ENCODE data around the gene PLCB4. TPM values are rescaled to one million over a fixed set of nuclear protein-coding genes. Genes with fewer than 3 reads are reported as not detected.

Gene PLCB4
- total and polyA plus RNA-seq, 2 experiments from 2014 or later: 6.5 to 16.1 TPM

DNA sequence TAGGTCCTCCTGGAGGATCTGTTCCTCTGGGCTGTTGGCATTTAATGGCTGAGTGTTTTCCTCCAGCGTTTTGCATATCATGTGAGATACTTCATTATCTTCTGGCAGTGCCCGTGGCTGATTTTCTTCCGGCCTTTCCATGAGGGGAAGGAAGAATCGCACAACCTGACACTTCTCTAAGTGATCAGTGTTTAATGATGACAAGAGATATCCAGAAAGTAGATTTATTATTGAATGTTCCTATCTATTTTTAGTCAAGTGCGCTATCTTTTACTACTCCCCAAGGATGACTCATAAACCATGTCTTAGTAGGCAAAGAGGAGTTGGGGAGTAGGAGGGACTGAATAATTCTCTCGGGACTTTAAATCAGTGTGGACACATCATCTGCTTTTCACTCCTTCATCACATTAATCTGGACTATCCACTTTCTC lies 149.7 kb downstream of the PLCB4 start (continued):
- TF ChIP-seq, protein P1, sequence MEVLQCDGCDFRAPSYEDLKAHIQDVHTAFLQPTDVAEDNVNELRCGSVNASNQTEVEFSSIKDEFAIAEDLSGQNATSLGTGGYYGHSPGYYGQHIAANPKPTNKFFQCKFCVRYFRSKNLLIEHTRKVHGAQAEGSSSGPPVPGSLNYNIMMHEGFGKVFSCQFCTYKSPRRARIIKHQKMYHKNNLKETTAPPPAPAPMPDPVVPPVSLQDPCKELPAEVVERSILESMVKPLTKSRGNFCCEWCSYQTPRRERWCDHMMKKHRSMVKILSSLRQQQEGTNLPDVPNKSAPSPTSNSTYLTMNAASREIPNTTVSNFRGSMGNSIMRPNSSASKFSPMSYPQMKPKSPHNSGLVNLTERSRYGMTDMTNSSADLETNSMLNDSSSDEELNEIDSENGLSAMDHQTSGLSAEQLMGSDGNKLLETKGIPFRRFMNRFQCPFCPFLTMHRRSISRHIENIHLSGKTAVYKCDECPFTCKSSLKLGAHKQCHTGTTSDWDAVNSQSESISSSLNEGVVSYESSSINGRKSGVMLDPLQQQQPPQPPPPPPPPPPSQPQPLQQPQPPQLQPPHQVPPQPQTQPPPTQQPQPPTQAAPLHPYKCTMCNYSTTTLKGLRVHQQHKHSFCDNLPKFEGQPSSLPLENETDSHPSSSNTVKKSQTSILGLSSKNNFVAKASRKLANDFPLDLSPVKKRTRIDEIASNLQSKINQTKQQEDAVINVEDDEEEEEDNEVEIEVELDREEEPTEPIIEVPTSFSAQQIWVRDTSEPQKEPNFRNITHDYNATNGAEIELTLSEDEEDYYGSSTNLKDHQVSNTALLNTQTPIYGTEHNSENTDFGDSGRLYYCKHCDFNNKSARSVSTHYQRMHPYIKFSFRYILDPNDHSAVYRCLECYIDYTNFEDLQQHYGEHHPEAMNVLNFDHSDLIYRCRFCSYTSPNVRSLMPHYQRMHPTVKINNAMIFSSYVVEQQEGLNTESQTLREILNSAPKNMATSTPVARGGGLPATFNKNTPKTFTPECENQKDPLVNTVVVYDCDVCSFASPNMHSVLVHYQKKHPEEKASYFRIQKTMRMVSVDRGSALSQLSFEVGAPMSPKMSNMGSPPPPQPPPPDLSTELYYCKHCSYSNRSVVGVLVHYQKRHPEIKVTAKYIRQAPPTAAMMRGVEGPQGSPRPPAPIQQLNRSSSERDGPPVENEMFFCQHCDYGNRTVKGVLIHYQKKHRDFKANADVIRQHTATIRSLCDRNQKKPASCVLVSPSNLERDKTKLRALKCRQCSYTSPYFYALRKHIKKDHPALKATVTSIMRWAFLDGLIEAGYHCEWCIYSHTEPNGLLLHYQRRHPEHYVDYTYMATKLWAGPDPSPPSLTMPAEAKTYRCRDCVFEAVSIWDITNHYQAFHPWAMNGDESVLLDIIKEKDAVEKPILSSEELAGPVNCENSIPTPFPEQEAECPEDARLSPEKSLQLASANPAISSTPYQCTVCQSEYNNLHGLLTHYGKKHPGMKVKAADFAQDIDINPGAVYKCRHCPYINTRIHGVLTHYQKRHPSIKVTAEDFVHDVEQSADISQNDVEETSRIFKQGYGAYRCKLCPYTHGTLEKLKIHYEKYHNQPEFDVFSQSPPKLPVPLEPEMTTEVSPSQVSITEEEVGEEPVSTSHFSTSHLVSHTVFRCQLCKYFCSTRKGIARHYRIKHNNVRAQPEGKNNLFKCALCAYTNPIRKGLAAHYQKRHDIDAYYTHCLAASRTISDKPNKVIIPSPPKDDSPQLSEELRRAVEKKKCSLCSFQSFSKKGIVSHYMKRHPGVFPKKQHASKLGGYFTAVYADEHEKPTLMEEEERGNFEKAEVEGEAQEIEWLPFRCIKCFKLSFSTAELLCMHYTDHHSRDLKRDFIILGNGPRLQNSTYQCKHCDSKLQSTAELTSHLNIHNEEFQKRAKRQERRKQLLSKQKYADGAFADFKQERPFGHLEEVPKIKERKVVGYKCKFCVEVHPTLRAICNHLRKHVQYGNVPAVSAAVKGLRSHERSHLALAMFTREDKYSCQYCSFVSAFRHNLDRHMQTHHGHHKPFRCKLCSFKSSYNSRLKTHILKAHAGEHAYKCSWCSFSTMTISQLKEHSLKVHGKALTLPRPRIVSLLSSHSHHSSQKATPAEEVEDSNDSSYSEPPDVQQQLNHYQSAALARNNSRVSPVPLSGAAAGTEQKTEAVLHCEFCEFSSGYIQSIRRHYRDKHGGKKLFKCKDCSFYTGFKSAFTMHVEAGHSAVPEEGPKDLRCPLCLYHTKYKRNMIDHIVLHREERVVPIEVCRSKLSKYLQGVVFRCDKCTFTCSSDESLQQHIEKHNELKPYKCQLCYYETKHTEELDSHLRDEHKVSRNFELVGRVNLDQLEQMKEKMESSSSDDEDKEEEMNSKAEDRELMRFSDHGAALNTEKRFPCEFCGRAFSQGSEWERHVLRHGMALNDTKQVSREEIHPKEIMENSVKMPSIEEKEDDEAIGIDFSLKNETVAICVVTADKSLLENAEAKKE (CRISPR knock-in tag; IDR thresholded peaks at IDR 0.05): no peak
- TF ChIP-seq EZH2 (IDR thresholded peaks at IDR 0.05; ENCODE audit: low read depth, unreplicated experiment) (no peak), NANOG (IDR thresholded peaks at IDR 0.05; ENCODE audit: borderline replicate concordance) (no peak), EZH2phosphoT487 (IDR thresholded peaks at IDR 0.05; ENCODE audit: unreplicated experiment) (no peak), POLR2AphosphoS5 (IDR thresholded peaks at IDR 0.05; ENCODE audit: low read depth) (no peak), ZNF331 (CRISPR knock-in tag; IDR thresholded peaks at IDR 0.05; ENCODE audit: low read depth) (no peak), ZNF114 (CRISPR knock-in tag; IDR thresholded peaks at IDR 0.05) (no peak), STAT1 (IDR thresholded peaks at IDR 0.05; ENCODE audit: unreplicated experiment) (no peak), JUNB (IDR thresholded peaks at IDR 0.05; ENCODE audit: unreplicated experiment) (no peak), CREB1 (CRISPR knock-in tag; IDR thresholded peaks at IDR 0.05; ENCODE audit: low read depth) (no peak)
- TF ChIP-seq, protein P2, sequence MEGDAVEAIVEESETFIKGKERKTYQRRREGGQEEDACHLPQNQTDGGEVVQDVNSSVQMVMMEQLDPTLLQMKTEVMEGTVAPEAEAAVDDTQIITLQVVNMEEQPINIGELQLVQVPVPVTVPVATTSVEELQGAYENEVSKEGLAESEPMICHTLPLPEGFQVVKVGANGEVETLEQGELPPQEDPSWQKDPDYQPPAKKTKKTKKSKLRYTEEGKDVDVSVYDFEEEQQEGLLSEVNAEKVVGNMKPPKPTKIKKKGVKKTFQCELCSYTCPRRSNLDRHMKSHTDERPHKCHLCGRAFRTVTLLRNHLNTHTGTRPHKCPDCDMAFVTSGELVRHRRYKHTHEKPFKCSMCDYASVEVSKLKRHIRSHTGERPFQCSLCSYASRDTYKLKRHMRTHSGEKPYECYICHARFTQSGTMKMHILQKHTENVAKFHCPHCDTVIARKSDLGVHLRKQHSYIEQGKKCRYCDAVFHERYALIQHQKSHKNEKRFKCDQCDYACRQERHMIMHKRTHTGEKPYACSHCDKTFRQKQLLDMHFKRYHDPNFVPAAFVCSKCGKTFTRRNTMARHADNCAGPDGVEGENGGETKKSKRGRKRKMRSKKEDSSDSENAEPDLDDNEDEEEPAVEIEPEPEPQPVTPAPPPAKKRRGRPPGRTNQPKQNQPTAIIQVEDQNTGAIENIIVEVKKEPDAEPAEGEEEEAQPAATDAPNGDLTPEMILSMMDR (conservative IDR thresholded peaks at IDR 0.05; ENCODE audit: low read depth in 2 of 2): no peak

All from GM23338 (cell line).